Measurements from ENCODE around the gene PBX1. TPM values are rescaled to one million over a fixed set of nuclear protein-coding genes. Genes with fewer than 3 reads are reported as not detected.
A peak's percentile ranks its signal among the peaks of the same experiment; 100 is the strongest.

PBX1 gene
- total and polyA plus RNA-seq, 12 donors, result 13.3 to 91.8 (median 62.7) TPM

DNA sequence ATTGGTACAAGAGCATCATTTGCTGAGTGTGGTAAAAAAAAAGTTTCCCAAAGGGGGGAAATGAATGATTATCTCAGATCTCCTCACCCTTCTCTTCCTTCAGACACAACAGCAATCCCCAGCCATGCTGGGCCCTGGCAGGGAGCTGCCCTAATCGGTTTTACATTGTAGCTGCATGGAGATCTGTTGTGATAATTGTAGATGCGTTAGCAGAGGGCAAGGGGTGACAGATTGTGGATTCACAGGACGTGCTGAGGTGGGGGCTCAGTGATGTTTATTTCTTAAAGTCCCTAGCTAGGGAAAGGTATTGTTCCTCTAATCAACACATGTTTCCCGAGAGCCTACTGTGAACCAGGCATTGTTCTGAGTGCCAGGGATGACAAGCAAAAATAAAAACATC is 304.1 kb downstream of the PBX1 start:
- intact Hi-C loops (cut with DNase I), result no loop called here
- Histone ChIP-seq H3K4me3 (no peak overlapping the region), H3K27me3 (no peaks in the 10 kb centered on the region), H3K9me3 (peaks cover 0 to 3% (median 0%) of the 10 kb centered on the region in 11 donors), H3K4me1 (peaks cover 0 to 12% (median 5%) of the 10 kb centered on the region in 9 donors), H3K27ac (no peak overlapping the region), H3K36me3 (no peaks in the 10 kb centered on the region)
- TF ChIP-seq, protein P1, sequence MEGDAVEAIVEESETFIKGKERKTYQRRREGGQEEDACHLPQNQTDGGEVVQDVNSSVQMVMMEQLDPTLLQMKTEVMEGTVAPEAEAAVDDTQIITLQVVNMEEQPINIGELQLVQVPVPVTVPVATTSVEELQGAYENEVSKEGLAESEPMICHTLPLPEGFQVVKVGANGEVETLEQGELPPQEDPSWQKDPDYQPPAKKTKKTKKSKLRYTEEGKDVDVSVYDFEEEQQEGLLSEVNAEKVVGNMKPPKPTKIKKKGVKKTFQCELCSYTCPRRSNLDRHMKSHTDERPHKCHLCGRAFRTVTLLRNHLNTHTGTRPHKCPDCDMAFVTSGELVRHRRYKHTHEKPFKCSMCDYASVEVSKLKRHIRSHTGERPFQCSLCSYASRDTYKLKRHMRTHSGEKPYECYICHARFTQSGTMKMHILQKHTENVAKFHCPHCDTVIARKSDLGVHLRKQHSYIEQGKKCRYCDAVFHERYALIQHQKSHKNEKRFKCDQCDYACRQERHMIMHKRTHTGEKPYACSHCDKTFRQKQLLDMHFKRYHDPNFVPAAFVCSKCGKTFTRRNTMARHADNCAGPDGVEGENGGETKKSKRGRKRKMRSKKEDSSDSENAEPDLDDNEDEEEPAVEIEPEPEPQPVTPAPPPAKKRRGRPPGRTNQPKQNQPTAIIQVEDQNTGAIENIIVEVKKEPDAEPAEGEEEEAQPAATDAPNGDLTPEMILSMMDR (IDR thresholded peaks at IDR 0.05), result no peak
- DNase-seq, result no peak
- WGBS, 2 donors, result 49 to 61% methylated on average over 4 of the region's 4 CpGs
- no peak for ATAC-seq

DNA sequence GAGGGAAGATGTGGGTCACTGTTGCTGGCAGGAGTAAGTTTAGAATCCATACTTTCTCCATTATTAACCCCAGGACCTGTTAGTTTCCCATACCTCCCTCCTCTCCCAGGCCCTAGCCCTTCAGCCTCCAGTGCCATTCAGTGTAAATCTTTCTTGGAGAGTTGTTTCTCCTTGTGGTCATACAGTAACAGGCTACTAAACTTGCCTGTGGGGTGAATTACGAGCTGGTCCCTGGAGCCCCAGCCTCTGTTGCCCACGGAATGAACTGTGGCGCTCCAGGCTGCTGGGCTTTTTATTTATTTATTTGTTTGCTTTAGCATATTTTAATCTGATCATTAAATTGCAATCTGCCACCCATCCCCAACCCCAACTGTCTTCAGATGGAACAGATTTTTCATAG is 305.2 kb downstream of the PBX1 start:
- H3K4me1 ChIP-seq, result peaks cover 0 to 8% (median 0%) of the 10 kb centered on the region in 9 donors
- ATAC-seq (no peak), DNase-seq (no peak)
- WGBS, 2 donors, result 91 to 96% methylated on average over 3 of the region's 3 CpGs
- peaks cover 0 to 3% (median 0%) of the 10 kb centered on the region in 11 donors for H3K9me3 ChIP-seq
- no peaks in the 10 kb centered on the region for H3K36me3 ChIP-seq
- intact Hi-C loops (cut with DNase I), result no loop called here
- TF ChIP-seq, protein P1 (IDR thresholded peaks at IDR 0.05), result no peak
- no peaks in the 10 kb centered on the region for H3K27me3 ChIP-seq
- no peak overlapping the region for H3K27ac ChIP-seq
- no peak overlapping the region for H3K4me3 ChIP-seq

DNA sequence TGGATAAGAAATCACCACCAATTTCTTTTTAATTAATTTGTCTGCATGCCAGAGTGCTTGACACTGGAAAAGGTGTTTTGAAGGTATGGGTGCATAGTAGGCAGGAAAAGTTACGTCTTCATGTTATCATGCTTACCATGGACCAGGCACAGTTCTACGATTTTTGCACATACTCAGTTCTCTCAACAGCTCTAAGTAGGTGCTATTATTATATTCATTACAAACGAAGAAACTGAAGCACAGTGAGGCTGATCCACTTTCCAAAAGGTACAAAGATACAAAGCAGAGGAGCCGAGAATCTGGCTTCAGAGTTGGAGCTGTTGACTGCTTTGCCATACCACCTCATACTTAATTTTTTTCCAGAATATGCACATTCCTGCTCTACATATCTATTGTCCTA is 306.4 kb downstream of the PBX1 start:
- ATAC-seq, result peak in 5 of 8 donors; percentile 12 to 58 (median 39)
- Histone ChIP-seq H3K27ac (no peak overlapping the region), H3K4me3 (no peak overlapping the region), H3K36me3 (no peaks in the 10 kb centered on the region), H3K9me3 (peaks cover 0 to 3% (median 0%) of the 10 kb centered on the region in 11 donors), H3K4me1 (peaks cover 0 to 8% (median 0%) of the 10 kb centered on the region in 9 donors), H3K27me3 (no peaks in the 10 kb centered on the region)
- DNase-seq, result no peak
- intact Hi-C loops (cut with DNase I), result no loop called here
- WGBS, 2 donors, result 45 to 53% methylated on average over 4 of the region's 4 CpGs
- TF ChIP-seq, protein P1 (IDR thresholded peaks at IDR 0.05), result no peak

DNA sequence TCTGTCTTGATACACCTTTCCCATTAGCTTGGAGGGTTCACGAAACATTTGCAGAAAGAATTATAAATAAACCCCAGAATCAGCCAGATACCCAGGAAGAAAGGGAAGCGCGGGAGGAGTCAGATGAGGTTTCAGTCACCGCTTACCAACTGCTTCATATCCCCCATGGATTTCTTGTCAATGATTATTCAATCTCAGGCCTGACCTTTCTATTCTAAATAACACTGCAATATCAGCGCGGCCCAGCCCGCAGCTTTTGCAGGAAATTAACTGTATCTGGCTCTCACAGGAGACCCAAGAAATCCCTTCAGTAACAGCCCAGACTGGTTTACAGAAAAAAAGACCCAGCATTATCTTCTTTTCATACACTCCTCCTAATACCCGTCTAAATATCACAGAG is 308.6 kb downstream of the PBX1 start:
- Histone ChIP-seq H3K27me3 (no peaks in the 10 kb centered on the region), H3K4me1 (peaks cover 0 to 8% (median 0%) of the 10 kb centered on the region in 9 donors), H3K4me3 (no peak overlapping the region), H3K9me3 (no peaks in the 10 kb centered on the region), H3K27ac (no peak overlapping the region), H3K36me3 (no peaks in the 10 kb centered on the region)
- ATAC-seq, result no peak
- intact Hi-C loops (cut with DNase I), result no loop called here
- TF ChIP-seq, protein P1 (IDR thresholded peaks at IDR 0.05), result no peak
- DNase-seq, result no peak
- 83% methylated on average over 8 of the region's 8 CpGs for WGBS, 2 donors

Measured in heart right ventricle (tissue), 16 donors.